Lower lobe of right lung (tissue), 2 donors: ENCODE results near the gene DRD2. TPM values are rescaled to one million over a fixed set of nuclear protein-coding genes. Genes with fewer than 3 reads are reported as not detected.

Experiments
- ATAC-seq, 2 donors: fragments of 200-7000 bp; cut with Tn5 transposase; one replicate each; pipeline ENCODE4 v1.9.1; 2020 to 2022; ENCODE audit warnings: mild to moderate bottlenecking in 2 of 2, moderate library complexity in 2 of 2
- DNase-seq: peaks from one replicate; pipeline ENCODE4 v3.0.0-alpha.2; 2020
- H3K27ac ChIP-seq: fragments of 200-600 bp; one replicate; pipeline ENCODE4 v1.8.0; 2022
- H3K27me3 ChIP-seq: fragments of 200-600 bp; one replicate; pipeline ENCODE4 v1.8.0; 2022; ENCODE audit warnings: low read depth
- H3K36me3 ChIP-seq: fragments of 200-600 bp; one replicate; pipeline ENCODE4 v1.8.0; 2022; ENCODE audit warnings: mild to moderate bottlenecking
- H3K4me1 ChIP-seq: fragments of 200-600 bp; one replicate; pipeline ENCODE4 v1.8.0; 2022
- H3K4me3 ChIP-seq: fragments of 200-600 bp; one replicate; pipeline ENCODE4 v1.8.0; 2022; ENCODE audit warnings: mild to moderate bottlenecking
- H3K9me3 ChIP-seq: fragments of 200-600 bp; one replicate; pipeline ENCODE4 v1.8.0; 2022
- intact Hi-C: fragments of 100-400 bp; cut with DNase I; formaldehyde crosslinking; loops from one replicate; pipeline ENCODE4 v1.11.0; 2022
- total RNA-seq: library from RNA; stranded (reverse); fragmentation: NEBNext Ultra II Directional; extraction: Animal tissue kit (Norgen Biotek cat#: 25700); gene quantifications from one replicate; pipeline ENCODE4 v1.2.1, GENCODE V29; 2021
- TF ChIP-seq, protein P1 (sequence below): fragments of 200-600 bp; IDR thresholded peaks from one replicate; pipeline ENCODE4 v1.8.0; 2022; ENCODE audit warnings: antibody characterized with exemption, mild to moderate bottlenecking
- donor health status: DM: no; HTN: yes; CAD: no; lungs with severe emphysema.

The DRD2 gene
- total RNA-seq, 1 donor from 2014 or later, result not detected

DNA sequence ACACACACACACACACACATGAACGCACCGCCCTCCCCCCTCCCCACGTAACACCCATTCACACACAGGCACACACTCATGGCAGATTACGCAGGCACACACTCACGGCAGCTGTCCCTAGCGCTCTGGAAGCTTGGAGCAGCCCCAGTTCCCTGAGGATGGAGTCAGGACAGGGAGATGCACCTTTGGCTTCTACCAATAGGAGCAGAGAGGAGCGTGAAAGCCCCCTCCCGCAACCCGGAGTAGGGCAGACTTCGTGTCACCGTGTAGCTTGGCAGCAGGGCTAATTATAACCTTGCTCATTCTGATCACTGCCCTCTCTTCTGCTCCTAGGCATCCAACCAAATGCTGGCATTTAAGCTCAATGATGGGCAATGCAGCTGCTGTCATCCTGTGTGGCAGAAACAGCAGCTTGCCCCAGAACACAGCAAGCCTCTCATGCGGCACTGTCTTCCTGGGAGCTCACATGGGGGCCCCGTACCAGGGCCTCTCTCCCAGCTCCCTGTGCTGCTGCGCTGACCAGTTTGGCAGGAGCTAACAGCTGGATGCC is 55.7 kb downstream of the DRD2 start:
- no peaks in the 10 kb centered on the region for H3K27me3 ChIP-seq
- TF ChIP-seq, protein P1, sequence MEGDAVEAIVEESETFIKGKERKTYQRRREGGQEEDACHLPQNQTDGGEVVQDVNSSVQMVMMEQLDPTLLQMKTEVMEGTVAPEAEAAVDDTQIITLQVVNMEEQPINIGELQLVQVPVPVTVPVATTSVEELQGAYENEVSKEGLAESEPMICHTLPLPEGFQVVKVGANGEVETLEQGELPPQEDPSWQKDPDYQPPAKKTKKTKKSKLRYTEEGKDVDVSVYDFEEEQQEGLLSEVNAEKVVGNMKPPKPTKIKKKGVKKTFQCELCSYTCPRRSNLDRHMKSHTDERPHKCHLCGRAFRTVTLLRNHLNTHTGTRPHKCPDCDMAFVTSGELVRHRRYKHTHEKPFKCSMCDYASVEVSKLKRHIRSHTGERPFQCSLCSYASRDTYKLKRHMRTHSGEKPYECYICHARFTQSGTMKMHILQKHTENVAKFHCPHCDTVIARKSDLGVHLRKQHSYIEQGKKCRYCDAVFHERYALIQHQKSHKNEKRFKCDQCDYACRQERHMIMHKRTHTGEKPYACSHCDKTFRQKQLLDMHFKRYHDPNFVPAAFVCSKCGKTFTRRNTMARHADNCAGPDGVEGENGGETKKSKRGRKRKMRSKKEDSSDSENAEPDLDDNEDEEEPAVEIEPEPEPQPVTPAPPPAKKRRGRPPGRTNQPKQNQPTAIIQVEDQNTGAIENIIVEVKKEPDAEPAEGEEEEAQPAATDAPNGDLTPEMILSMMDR, result no peak
- H3K9me3 ChIP-seq, result no peaks in the 10 kb centered on the region
- no peak overlapping the region for H3K4me3 ChIP-seq
- no peaks in the 10 kb centered on the region for H3K36me3 ChIP-seq
- H3K27ac ChIP-seq, result no peak overlapping the region
- DNase-seq (no peak), ATAC-seq (no peak)
- intact Hi-C loops, result no loop called here
- H3K4me1 ChIP-seq, result no peaks in the 10 kb centered on the region

DNA sequence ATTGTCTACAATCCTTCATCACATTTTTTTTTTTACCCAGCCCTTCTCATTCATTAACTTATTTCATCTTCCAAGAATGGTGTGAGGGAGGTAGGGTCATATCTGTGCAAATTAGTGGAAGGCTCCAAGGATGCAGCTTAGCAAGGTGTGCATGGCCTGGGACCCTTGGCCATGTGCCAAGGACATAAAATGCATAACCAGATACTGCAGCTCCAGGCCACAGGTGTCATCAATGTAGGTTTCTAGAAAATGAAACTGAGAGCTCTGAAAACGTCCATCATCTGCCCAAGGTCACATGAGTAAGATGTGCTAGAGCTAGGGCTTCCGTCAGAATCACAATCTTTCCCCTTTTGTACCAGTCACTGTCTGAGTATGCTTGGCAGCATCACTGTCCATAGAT is 57.8 kb downstream of the DRD2 start:
- intact Hi-C loops, result no loop called here
- TF ChIP-seq, protein P1, result no peak
- no peak overlapping the region for H3K27ac ChIP-seq

DNA sequence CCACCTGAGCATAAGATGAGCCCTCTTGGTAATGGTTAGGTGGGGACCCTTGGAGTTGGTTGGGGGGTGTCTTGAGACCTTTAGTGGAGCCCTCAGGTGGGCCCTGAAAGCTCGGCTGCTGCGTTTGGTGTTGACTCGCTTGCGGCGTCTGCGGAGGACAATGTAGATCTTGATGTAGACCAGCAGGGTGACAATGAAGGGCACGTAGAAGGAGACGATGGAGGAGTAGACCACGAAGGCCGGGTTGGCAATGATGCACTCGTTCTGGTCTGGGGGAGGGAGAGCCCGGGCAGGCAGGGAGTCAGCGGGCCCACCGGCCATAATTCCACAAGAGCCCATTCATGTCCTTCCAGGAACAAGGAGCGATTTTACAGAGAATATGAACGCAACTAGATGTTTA is 59.9 kb downstream of the DRD2 start:
- Histone ChIP-seq H3K9me3 (no peaks in the 10 kb centered on the region), H3K36me3 (no peaks in the 10 kb centered on the region), H3K27ac (no peak overlapping the region), H3K27me3 (no peaks in the 10 kb centered on the region), H3K4me1 (no peaks in the 10 kb centered on the region), H3K4me3 (no peak overlapping the region)
- TF ChIP-seq, protein P1, result no peak
- DNase-seq (no peak), ATAC-seq (no peak)
- intact Hi-C loops, result no loop called here

More for the DNA sequence above, 57.8 kb downstream of the DRD2 start:
- ATAC-seq (no peak), DNase-seq (no peak)
- H3K9me3 ChIP-seq, result no peaks in the 10 kb centered on the region
- no peak overlapping the region for H3K4me3 ChIP-seq
- no peaks in the 10 kb centered on the region for H3K27me3 ChIP-seq
- H3K36me3 ChIP-seq, result no peaks in the 10 kb centered on the region
- H3K4me1 ChIP-seq, result no peaks in the 10 kb centered on the region

DNA sequence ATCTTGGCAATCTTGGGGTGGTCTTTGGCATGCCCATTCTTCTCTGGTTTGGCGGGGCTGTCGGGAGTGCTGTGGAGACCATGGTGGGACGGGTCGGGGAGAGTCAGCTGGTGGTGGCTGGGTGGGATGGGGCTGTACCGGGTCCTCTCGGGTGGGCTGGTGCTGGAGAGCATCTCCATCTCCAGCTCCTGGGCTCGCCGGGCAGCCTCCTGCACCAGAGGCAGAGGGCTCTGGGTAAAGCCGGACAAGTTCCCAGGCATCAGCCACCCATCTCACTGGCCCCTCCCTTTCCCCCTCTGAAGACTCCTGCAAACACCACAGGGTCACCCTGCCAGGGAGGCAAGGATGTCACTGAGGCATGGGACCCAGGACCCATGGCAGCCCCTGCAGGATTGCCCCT is 62.5 kb downstream of the DRD2 start:
- Histone ChIP-seq H3K4me3 (no peak overlapping the region), H3K36me3 (no peaks in the 10 kb centered on the region), H3K4me1 (no peaks in the 10 kb centered on the region), H3K27ac (no peak overlapping the region), H3K9me3 (no peaks in the 10 kb centered on the region), H3K27me3 (no peaks in the 10 kb centered on the region)
- ATAC-seq (no peak), DNase-seq (no peak)
- TF ChIP-seq, protein P1, result no peak
- intact Hi-C loops, result no loop called here

DNA sequence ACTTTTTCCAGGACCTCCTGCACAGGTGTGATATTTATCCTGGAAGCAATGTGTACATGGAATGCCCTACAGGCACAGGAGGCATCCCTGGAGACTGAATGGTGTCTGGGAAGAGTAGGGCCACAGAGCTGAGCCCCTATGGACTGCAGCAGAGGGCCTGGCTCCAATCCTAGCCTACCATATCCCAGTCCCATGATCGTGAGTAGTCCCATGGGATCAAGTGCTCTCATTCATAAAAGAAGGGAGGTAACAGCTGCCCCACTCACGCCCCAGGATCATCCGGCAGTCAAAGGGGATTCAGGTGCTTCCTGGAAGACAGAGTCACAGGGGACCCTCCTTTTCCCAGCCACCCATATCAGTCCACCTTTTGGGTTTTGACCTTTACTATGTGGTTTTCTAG is 63.7 kb downstream of the DRD2 start:
- no peaks in the 10 kb centered on the region for H3K27me3 ChIP-seq
- H3K4me3 ChIP-seq, result no peak overlapping the region
- no peaks in the 10 kb centered on the region for H3K9me3 ChIP-seq
- intact Hi-C loops, result no loop called here
- no peak overlapping the region for H3K27ac ChIP-seq
- no peak for ATAC-seq
- no peaks in the 10 kb centered on the region for H3K4me1 ChIP-seq
- TF ChIP-seq, protein P1, result no peak
- H3K36me3 ChIP-seq, result no peaks in the 10 kb centered on the region
- DNase-seq, result no peak
